Measurements from ENCODE around the gene FAM193A. TPM values are rescaled to one million over a fixed set of nuclear protein-coding genes. Genes with fewer than 3 reads are reported as not detected.
A peak's percentile ranks its signal among the peaks of the same experiment; 100 is the strongest.

The FAM193A gene
- total RNA-seq, 6 donors from 2014 or later, result 23.7 to 87.0 (median 27.1) TPM

GRCh38 chr4:2497931-2498330 is 38.5 kb upstream of the FAM193A start:
- peaks cover 33 to 87% (median 57%) of the 10 kb centered on the region in 4 donors for H3K36me3 ChIP-seq
- no peak overlapping the region for H3K4me3 ChIP-seq
- H3K9me3 ChIP-seq, result no peaks in the 10 kb centered on the region
- TF ChIP-seq POLR2AphosphoS5 (IDR thresholded peaks at IDR 0.05) (no peak), EP300 (IDR thresholded peaks at IDR 0.05) (no peak), POLR2A (IDR thresholded peaks at IDR 0.05) (no peak)
- TF ChIP-seq, protein P1, sequence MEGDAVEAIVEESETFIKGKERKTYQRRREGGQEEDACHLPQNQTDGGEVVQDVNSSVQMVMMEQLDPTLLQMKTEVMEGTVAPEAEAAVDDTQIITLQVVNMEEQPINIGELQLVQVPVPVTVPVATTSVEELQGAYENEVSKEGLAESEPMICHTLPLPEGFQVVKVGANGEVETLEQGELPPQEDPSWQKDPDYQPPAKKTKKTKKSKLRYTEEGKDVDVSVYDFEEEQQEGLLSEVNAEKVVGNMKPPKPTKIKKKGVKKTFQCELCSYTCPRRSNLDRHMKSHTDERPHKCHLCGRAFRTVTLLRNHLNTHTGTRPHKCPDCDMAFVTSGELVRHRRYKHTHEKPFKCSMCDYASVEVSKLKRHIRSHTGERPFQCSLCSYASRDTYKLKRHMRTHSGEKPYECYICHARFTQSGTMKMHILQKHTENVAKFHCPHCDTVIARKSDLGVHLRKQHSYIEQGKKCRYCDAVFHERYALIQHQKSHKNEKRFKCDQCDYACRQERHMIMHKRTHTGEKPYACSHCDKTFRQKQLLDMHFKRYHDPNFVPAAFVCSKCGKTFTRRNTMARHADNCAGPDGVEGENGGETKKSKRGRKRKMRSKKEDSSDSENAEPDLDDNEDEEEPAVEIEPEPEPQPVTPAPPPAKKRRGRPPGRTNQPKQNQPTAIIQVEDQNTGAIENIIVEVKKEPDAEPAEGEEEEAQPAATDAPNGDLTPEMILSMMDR (IDR thresholded peaks at IDR 0.05), result no peak
- DNase-seq (peak in 1 of 2 donors; percentile 27), ATAC-seq (ENCODE audit: low FRiP score in 2 of 2) (peak in 1 of 2 donors; percentile 75)
- H3K27ac ChIP-seq, result no peak overlapping the region
- WGBS, 2 donors, result 84 to 95% methylated on average over 9 of the region's 9 CpGs
- H3K4me1 ChIP-seq, result peaks cover 0 to 10% (median 4%) of the 10 kb centered on the region in 4 donors
- no peaks in the 10 kb centered on the region for H3K27me3 ChIP-seq

DNA sequence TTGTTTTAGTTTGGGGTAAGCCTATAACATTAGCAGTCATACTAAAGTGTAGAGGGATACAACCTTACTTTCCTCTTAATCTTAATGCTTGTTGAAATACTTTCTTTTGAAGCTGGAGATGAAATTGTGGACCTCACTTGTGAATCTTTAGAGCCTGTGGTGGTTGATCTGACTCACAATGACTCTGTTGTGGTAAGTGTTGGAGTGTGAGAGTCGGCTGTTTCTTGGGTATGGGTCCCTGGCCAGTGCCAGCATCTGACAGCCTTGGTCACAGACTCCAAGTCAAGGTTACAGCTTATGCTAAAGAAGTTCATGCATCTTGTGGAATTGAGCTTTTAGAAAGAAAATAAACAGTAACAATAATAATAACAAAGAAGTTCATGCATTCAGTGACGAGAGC is 35.9 kb upstream of the FAM193A start:
- Histone ChIP-seq H3K27me3 (no peaks in the 10 kb centered on the region), H3K27ac (no peak overlapping the region), H3K9me3 (no peaks in the 10 kb centered on the region), H3K4me3 (no peak overlapping the region), H3K36me3 (peaks cover 33 to 81% (median 57%) of the 10 kb centered on the region in 4 donors), H3K4me1 (peaks cover 0 to 4% (median 0%) of the 10 kb centered on the region in 4 donors)
- 84 to 91% methylated on average over 2 of the region's 2 CpGs for WGBS, 2 donors
- TF ChIP-seq POLR2AphosphoS5 (IDR thresholded peaks at IDR 0.05), result no peak
- TF ChIP-seq, protein P1 (IDR thresholded peaks at IDR 0.05), result no peak
- no peak for TF ChIP-seq POLR2A (IDR thresholded peaks at IDR 0.05)
- no peak for TF ChIP-seq EP300 (IDR thresholded peaks at IDR 0.05)
- ATAC-seq (ENCODE audit: low FRiP score in 2 of 2) (no peak), DNase-seq (no peak)

GRCh38 chr4:2501034-2501594 is 35.3 kb upstream of the FAM193A start:
- H3K4me3 ChIP-seq, result no peak overlapping the region
- 87 to 90% methylated on average over 6 to 7 of the region's 7 CpGs for WGBS, 2 donors
- TF ChIP-seq POLR2AphosphoS5 (IDR thresholded peaks at IDR 0.05) (no peak), POLR2A (IDR thresholded peaks at IDR 0.05) (no peak), EP300 (IDR thresholded peaks at IDR 0.05) (no peak)
- TF ChIP-seq, protein P1 (IDR thresholded peaks at IDR 0.05), result no peak
- ATAC-seq (ENCODE audit: low FRiP score in 2 of 2) (no peak), DNase-seq (no peak)
- no peaks in the 10 kb centered on the region for H3K9me3 ChIP-seq
- peaks cover 0 to under 1% (median 0%) of the 10 kb centered on the region in 4 donors for H3K4me1 ChIP-seq
- H3K36me3 ChIP-seq, result peaks cover 29 to 83% (median 56%) of the 10 kb centered on the region in 4 donors
- H3K27me3 ChIP-seq, result no peaks in the 10 kb centered on the region
- H3K27ac ChIP-seq, result no peak overlapping the region

DNA sequence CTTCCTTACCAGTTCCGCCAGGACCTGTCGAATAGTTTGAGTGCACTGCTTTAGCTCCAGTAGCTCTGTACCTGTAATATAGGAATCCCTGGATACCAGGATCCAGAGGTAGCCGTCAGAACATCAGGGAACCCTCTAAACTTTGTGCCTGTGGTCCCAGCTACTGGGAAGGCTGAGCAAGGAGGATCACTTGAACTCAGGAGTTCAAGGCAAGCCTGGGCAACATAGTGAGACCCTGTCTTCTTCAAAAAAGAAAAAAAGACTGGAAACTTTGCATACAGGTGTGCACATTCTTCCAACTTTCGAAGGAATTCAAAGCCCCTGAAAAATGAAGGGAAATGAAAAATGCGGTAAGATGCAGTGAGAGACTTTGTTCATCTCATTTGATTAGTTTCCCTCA is 32.6 kb upstream of the FAM193A start:
- Histone ChIP-seq H3K4me3 (no peak overlapping the region), H3K36me3 (peaks cover 24 to 76% (median 36%) of the 10 kb centered on the region in 4 donors), H3K27ac (no peak overlapping the region), H3K27me3 (no peaks in the 10 kb centered on the region), H3K9me3 (no peaks in the 10 kb centered on the region), H3K4me1 (no peaks in the 10 kb centered on the region)
- DNase-seq (no peak), ATAC-seq (ENCODE audit: low FRiP score in 2 of 2) (no peak)
- WGBS, 2 donors, result 97 to 99% methylated on average over 5 of the region's 5 CpGs
- TF ChIP-seq EP300 (IDR thresholded peaks at IDR 0.05) (no peak), POLR2A (IDR thresholded peaks at IDR 0.05) (no peak)

DNA sequence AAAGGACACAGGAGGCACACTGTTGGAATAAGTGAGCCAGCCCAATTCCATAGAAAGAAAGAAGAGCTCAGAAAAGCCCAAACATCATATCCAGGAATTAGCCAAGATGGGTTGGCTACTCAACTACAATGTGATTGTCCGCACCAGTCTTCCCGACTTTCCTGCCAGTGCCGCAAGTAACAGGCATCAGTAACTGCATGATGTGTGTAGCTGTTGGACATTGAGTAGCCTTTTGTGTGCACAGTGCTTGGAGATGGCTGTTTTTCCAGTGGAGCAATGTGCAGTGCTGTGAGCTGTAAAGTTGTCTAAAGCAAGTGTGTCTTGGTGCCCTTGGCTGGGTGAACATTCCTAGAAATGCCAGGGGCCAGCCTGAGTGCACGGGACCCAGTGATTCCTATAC is 29.2 kb upstream of the FAM193A start:
- peaks cover 4 to 66% (median 26%) of the 10 kb centered on the region in 4 donors for H3K36me3 ChIP-seq
- H3K4me3 ChIP-seq, result no peak overlapping the region
- 91 to 93% methylated on average over 4 of the region's 4 CpGs for WGBS, 2 donors
- H3K27ac ChIP-seq, result no peak overlapping the region
- H3K27me3 ChIP-seq, result no peaks in the 10 kb centered on the region
- TF ChIP-seq, protein P1 (IDR thresholded peaks at IDR 0.05), result no peak
- TF ChIP-seq EP300 (IDR thresholded peaks at IDR 0.05), result no peak
- DNase-seq, result no peak
- ATAC-seq (ENCODE audit: low FRiP score in 2 of 2), result no peak
- H3K4me1 ChIP-seq, result no peaks in the 10 kb centered on the region
- H3K9me3 ChIP-seq, result no peaks in the 10 kb centered on the region
